Fibroblast of skin of abdomen (primary cell): ENCODE data around the gene RASEF.

Experiments used
- DNase-seq: peaks from one replicate; pipeline ENCODE4 v3.0.0-alpha.2; 2013

Gene RASEF

DNA sequence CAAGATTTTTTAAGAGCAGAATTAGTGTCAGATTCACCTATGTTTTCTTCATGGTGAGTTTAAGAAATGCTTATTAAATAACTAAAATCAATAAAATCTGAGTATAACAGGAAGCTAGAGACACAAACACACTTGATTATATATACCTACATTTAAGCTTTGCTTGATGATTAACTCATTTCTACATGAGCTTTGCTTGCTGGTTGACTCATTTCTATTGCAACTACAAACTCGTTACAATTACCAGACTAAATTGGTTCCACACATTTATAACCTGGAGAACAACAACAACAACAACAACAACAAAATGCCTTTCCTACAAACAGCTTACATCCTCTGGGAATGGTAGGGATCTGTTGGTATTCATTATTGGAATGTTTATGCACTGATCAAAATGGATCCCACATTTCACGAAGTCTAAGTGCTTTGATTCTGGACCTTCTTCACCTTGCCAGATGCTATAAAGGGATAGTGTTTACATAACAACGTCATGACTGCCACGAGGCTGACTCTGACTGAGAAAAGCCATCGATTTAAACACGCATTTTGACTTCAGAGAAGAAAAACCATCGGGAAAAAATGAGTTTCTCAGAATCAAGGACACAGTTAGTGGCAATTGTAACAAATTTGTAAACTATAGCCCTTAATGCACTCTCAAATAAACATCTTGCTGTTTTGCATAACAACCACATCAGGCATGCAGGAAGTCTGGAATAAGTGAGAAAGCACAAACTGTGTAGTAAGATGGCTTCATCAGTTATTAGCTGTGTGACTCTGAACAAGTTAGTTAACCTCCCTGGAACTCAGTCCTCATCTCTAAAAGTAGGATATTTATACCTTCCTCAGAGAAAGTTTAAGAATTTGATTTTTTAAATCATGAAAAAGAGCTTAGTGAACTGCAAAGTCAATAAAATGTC, 49.8 kb downstream of the RASEF start:
- DNase-seq, result peak; percentile 48

DNA sequence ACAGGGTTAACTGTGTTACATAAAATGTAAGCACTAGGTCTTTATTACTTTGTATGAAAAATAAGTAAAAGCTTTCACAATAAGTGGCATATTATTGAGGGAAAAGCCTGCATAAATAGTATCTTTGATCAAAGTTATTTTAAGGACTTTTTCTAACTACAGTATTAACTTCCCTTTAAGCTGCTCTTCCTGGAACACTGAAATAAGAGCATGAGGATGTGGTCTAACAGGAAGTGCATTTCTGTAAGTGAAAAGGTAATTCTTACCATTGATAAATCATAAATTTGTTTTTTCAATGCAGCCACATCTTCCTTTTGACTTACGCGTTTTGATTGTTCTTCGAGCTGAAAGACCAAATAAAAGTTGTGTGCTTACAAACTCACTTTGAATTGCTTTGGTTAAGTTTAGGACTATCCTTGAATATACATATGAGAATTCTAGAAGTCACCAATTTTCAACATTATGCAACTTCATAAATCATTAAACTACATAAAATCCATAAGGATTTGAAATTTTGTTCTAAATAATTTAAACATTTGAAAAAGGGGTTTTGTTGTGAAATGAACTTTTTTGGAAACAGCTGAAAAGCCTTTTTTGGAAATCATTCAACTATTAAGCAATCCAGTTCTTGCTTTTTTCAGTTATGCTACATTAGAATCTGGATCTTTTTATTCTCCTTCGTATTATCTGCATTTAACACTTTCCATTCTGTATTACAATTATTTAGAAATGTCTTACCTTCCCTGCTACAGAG, 50.6 kb downstream of the RASEF start:
- no peak for DNase-seq

GRCh38 chr9:83011611-83012010, 51.3 kb downstream of the RASEF start:
- peak; percentile 53 for DNase-seq

- no peak for DNase-seq
Measured at GRCh38 chr9:83007521-83008300, 55.2 kb downstream of the RASEF start.

GRCh38 chr9:83006378-83006777, 56.6 kb downstream of the RASEF start:
- DNase-seq, result no peak

GRCh38 chr9:83005963-83006362, 57.0 kb downstream of the RASEF start:
- DNase-seq, result no peak

DNA sequence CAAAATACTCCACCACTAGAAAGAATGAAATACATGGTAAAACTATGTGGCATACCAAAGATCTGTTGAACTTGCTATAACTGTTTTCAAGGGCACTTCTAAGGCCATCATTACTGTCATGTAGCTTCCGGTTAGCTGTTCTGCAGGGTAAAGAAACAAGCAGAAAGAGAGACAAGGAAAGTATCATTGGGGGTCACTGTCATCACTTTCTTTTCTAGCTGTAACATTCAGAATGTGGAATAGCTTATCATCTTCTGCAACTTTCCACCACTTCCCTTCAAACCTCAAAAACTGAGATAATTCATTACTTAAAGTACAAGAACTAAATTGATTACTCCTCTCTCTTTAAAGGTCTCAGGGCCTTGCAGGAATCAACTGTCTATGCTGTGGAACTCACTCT, 57.6 kb downstream of the RASEF start:
- DNase-seq, result no peak

DNA sequence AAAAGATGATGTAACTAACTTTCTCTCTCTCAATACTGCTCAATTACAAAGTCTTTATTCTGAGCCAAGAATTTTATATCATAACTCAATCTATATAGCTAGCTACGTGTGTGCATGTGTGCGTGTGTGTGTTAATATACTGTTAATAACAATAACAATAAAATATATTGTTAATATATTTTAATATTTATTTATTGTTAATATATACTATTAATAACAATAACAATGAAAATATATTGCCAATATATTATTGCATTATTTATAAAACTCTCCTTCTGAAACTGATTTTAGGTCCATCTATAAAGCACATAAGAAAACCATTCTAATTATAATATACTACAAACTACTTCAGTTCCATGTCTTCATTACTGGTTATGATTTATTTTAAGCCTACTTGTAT, 60.6 kb downstream of the RASEF start:
- no peak for DNase-seq

DNA sequence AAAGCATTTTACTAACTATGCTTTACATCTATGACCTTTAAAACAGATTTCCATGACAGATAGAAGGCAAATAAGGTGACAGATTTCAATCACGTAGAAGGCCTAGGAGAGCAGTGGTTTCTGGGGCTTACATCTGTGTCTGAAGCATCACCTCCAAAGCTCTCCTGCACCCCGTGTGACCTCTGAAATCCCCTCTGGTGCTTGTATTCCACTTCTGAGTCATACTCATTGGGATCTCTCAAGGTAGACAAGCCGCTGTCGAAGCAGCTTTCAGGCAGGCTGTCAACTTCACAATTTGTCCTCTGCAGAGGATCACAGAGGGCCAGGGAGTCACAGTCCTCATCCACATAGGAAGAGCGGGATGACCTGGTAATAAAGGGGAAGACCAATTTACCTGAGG, 62.2 kb downstream of the RASEF start:
- no peak for DNase-seq

DNA sequence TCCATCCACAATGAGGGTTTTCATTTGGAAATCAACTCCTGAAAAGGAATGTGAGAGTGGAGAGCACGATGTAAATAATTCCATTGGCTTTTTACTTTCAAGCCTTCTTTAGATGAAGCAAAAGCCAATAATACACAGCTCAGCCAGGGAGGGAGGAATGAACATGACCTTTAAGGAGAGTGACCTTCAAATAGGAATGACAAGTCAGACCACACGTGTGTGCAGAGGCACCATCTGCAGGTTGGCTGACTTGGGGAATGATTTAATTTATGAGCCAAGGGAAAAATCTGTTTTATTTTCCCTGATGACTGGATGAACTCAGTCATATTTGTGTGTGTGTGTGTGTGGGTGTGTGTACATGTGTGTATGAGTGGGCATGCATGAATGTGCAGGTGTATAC, 64.5 kb downstream of the RASEF start:
- DNase-seq, result no peak

DNA sequence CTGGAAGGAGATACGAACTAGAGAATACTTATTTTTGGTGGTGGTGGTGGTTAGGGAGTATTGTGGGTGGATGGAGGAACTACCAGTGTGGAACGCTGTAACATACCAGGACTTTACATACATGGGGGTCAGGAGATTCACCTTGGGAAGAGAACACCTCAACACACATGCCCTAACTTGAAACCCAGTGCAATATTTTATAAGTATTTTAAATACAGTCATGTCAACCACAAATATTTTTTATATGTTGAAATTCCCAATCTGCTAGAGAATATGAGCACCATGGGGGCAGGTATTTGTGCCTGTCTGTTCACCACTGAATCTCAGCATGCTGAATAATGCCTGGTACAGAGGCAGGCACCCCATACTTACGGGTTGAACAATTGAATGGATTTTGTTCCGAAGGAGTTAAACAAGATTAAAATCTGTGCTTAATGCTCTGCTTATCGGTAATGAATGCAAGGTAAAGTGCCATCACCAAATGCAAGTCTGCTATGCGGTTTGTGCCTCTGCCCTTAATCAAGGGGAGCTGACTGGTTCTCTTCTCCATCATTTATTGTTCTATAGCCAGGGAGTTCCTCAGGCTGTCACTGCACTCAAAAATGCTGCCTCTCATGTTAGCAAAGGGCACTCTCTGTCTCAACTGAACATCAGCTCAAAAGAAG, 65.3 kb downstream of the RASEF start:
- DNase-seq, result peak; percentile 42

GRCh38 chr9:82996941-82997340, 66.0 kb downstream of the RASEF start:
- peak; percentile 80 for DNase-seq

GRCh38 chr9:82993856-82994605, 68.9 kb downstream of the RASEF start:
- no peak for DNase-seq

DNA sequence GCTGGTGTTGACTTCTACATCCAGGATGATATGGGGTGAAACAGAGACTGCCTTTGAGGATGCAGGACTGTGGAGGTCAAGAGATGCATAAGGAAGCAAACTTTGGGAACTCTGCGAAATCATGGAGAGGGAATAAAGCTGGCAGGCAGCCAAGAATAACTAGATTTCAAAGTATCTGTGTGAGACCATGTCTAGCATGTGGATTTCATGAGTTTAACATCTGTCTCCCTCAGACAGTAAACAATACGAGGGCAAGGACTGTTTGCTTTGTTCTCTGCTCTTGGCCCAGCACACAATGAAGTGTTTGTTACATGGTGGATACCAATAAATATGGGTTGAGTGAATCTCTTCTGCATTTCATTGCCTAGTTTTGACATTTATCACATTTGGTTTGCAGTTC, 71.3 kb downstream of the RASEF start:
- peak; percentile 24 for DNase-seq

- DNase-seq, result no peak
Measured at GRCh38 chr9:82989929-82990328, 73.0 kb downstream of the RASEF start.

DNA sequence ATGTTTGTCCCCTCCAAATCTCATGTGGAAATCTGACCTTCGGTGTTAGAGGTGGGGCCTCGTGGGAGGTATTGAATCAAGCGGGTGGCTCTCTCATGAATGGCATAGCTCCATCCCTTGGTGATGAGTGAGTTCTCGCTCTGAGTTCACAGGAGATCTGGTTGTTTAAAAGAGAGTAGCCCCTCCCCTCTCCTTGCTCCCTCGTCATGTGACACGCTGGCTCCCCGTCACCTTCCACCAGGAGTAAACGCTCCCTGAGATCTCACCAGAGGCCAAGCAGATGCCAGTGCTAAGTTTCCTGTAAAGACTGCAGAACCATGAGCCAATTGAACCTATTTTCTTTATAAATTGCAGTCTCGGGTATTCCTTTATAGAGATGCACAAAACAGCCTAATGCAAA, 74.5 kb downstream of the RASEF start:
- no peak for DNase-seq

GRCh38 chr9:82987370-82988189, 75.4 kb downstream of the RASEF start:
- no peak for DNase-seq

GRCh38 chr9:82981552-82981951, 81.4 kb downstream of the RASEF start:
- DNase-seq, result peak; percentile 12

- DNase-seq, result no peak
Measured at GRCh38 chr9:82975176-82975575, 87.8 kb downstream of the RASEF start.

GRCh38 chr9:82972446-82972845, 90.5 kb downstream of the RASEF start:
- DNase-seq, result no peak

- DNase-seq, result no peak
Measured at GRCh38 chr9:82970359-82970758, 92.6 kb downstream of the RASEF start.
